ENCODE data around the gene SLC22A16. TPM values are rescaled to one million over a fixed set of nuclear protein-coding genes. Genes with fewer than 3 reads are reported as not detected.

SLC22A16 gene
- total RNA-seq, 1 experiment from 2014 or later = not detected

DNA sequence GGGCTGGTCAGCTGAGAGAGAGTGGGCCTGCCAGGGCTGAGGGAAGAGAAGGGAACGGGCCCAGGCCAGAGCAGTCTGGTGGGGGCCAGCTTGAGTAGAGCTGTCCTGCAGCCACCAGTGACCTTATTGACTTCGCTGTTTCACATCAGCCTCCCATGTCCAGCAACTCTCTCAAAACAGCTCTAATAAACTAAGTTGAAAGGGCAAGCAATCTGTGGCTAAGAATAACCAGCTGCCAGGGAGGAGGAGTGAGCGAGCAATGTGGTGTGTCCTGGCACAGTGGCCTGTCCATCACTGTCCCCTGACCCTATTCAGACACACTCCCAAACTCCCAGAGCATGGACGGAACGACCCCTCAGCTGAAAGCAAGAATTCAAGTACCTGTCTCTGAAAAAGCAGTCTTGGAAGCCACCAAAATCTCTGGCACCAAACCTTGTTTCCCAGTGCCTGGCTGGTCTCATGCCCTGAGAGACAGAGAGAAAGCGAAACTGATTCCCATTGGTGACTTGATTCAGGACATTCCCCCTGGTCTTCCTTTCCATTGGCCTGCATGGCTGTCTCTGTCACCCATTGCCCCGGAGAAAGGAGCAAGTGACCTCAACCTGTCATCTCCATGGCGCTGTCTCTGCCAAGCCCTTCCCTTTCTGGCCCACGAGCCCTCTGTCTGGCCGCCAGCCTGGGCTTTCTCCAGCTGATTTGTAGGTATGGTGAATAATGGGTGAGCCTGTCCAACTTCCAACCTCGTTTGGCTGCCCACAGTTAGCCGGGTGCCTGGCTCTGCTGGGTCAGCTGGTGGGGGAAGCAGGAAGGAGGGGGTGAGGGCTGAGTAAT lies 61.1 kb downstream of the SLC22A16 start, which contains the start of gene DDO:
Gene DDO (minus strand): TSS at position 490 of the 831 bp plus-strand sequence. CDS start 2,113 bp downstream, outside the sequence.
- Histone ChIP-seq H3K4me1 (ENCODE audit: insufficient read depth, low read length) (no peaks in the 10 kb centered on the region), H3K9me2 (replicated peaks; ENCODE audit: low read length) (no peaks in the 10 kb centered on the region), H3K79me2 (ENCODE audit: low read length) (no peaks in the 10 kb centered on the region), H3K4me2 (ENCODE audit: low read length) (peak within 1 kb of the TSS; percentile 57), H2AFZ (ENCODE audit: low read length) (0 out of 2 replicates have a peak within 1 kb of the TSS, but pooled peaks have one; percentile 26), H3K36me3 (ENCODE audit: low read depth, low read length) (no peaks in the 10 kb centered on the region), H4K20me1 (ENCODE audit: low read length) (no peaks in the 10 kb centered on the region), H3K4me3 (ENCODE audit: low read length) (no peak within 1 kb of the TSS), H3F3A (ENCODE audit: low read length, unreplicated experiment) (no peaks in the 10 kb centered on the region), H3K9ac (ENCODE audit: low read length) (no peak within 1 kb of the TSS), H3K9me3 (ENCODE audit: low read length) (no peaks in the 10 kb centered on the region), H3K27ac (ENCODE audit: low read length) (no peak within 1 kb of the TSS), H3K27me3 (ENCODE audit: low read length) (no peaks in the 10 kb centered on the region)
- no TSS peak for BruUV-seq (replicated peaks)
- TF ChIP-seq EZH2phosphoT487 (IDR thresholded peaks at IDR 0.05; ENCODE audit: borderline replicate concordance, low read length) (no peak), EZH2 (IDR thresholded peaks at IDR 0.05; ENCODE audit: low read length, unreplicated experiment) (no peak)
- TF ChIP-seq, protein P1, sequence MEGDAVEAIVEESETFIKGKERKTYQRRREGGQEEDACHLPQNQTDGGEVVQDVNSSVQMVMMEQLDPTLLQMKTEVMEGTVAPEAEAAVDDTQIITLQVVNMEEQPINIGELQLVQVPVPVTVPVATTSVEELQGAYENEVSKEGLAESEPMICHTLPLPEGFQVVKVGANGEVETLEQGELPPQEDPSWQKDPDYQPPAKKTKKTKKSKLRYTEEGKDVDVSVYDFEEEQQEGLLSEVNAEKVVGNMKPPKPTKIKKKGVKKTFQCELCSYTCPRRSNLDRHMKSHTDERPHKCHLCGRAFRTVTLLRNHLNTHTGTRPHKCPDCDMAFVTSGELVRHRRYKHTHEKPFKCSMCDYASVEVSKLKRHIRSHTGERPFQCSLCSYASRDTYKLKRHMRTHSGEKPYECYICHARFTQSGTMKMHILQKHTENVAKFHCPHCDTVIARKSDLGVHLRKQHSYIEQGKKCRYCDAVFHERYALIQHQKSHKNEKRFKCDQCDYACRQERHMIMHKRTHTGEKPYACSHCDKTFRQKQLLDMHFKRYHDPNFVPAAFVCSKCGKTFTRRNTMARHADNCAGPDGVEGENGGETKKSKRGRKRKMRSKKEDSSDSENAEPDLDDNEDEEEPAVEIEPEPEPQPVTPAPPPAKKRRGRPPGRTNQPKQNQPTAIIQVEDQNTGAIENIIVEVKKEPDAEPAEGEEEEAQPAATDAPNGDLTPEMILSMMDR (conservative IDR thresholded peaks at IDR 0.05; ENCODE audit: low read depth, low read length) = no peak
- ATAC-seq (peak; percentile 22; the same call in 1 of the 2 replicates), DNase-seq (peak; percentile 2)
- CTCF ChIA-PET = no interaction called here
- POLR2A ChIA-PET (ENCODE audit: unreplicated experiment) = no interaction called here
- intact Hi-C loops (cut with micrococcal nuclease) = no loop called here

DNA sequence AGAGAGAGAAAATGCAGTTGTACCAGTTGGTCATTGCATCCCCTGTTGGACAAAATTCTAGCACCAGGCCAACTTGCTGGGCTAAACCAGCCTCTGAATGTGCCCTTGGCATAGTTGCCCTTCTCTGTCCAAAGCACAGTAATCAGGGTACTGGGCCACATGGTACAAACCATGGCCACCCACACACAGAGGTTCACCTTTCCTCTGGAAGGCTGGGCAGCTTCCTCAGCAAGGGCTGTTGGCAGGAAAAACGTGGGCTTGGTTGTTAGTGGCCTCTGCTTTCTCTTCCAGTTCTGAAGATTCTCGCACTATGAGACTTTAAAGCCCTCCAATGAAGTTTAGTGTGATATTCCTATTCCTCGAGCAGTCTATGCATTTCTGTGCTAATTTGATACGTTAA lies 61.7 kb downstream of the SLC22A16 start:
- Histone ChIP-seq H3K4me2 (ENCODE audit: low read length) (no peak overlapping the region), H3K36me3 (ENCODE audit: low read depth, low read length) (no peaks in the 10 kb centered on the region), H3K9me2 (replicated peaks; ENCODE audit: low read length) (no peaks in the 10 kb centered on the region), H3K79me2 (ENCODE audit: low read length) (no peaks in the 10 kb centered on the region), H2AFZ (ENCODE audit: low read length) (no peak overlapping the region), H3K27me3 (ENCODE audit: low read length) (no peaks in the 10 kb centered on the region), H3K4me3 (ENCODE audit: low read length) (no peak overlapping the region), H3K4me1 (ENCODE audit: insufficient read depth, low read length) (no peaks in the 10 kb centered on the region), H3K9ac (ENCODE audit: low read length) (no peak overlapping the region), H4K20me1 (ENCODE audit: low read length) (no peaks in the 10 kb centered on the region), H3K9me3 (ENCODE audit: low read length) (no peaks in the 10 kb centered on the region), H3K27ac (ENCODE audit: low read length) (no peak overlapping the region), H3F3A (ENCODE audit: low read length, unreplicated experiment) (no peaks in the 10 kb centered on the region)
- ATAC-seq (no peak), DNase-seq (no peak)
- TF ChIP-seq EZH2 (IDR thresholded peaks at IDR 0.05; ENCODE audit: low read length, unreplicated experiment) = no peak
- TF ChIP-seq, protein P1 (conservative IDR thresholded peaks at IDR 0.05; ENCODE audit: low read depth, low read length) = no peak
- TF ChIP-seq EZH2phosphoT487 (IDR thresholded peaks at IDR 0.05; ENCODE audit: borderline replicate concordance, low read length) = no peak
- intact Hi-C loops (cut with micrococcal nuclease) = no loop called here
- ChIA-PET CTCF (no interaction called here), POLR2A (ENCODE audit: unreplicated experiment) (no interaction called here)
- no TSS peak for BruUV-seq (replicated peaks)

DNA sequence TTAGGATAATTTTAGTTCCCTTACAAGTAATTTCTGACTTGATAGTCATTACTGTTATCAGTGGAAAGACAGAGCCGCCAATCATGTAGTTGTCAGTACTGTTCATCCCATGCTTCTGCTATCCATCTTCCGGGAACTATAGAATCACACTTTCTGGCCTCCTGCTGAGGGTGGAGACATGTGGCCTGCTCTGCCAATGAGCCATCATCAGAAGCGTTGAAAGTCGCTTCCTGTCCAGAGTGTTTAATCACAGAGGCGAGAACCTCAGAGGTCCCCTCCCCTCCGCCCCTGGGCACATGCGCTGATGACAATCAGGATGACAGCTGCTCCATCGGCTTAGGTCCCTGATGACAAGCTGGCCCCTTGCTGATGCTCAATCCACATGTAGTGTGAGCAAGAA lies 64.1 kb downstream of the SLC22A16 start:
- Histone ChIP-seq H3K9ac (ENCODE audit: low read length) (no peak overlapping the region), H3K36me3 (ENCODE audit: low read depth, low read length) (no peaks in the 10 kb centered on the region), H3K9me3 (ENCODE audit: low read length) (no peaks in the 10 kb centered on the region), H4K20me1 (ENCODE audit: low read length) (no peaks in the 10 kb centered on the region), H3F3A (ENCODE audit: low read length, unreplicated experiment) (no peaks in the 10 kb centered on the region), H3K9me2 (replicated peaks; ENCODE audit: low read length) (no peaks in the 10 kb centered on the region), H3K4me3 (ENCODE audit: low read length) (no peak overlapping the region), H2AFZ (ENCODE audit: low read length) (no peak overlapping the region), H3K4me2 (ENCODE audit: low read length) (no peak overlapping the region), H3K79me2 (ENCODE audit: low read length) (no peaks in the 10 kb centered on the region), H3K27me3 (ENCODE audit: low read length) (peaks cover 10% of the 10 kb centered on the region; the same call in 1 of the 2 replicates), H3K4me1 (ENCODE audit: insufficient read depth, low read length) (no peaks in the 10 kb centered on the region), H3K27ac (ENCODE audit: low read length) (no peak overlapping the region)
- ATAC-seq (no peak), DNase-seq (no peak)
- intact Hi-C loops (cut with micrococcal nuclease) = no loop called here
- no TSS peak for BruUV-seq (replicated peaks)
- CTCF ChIA-PET = no interaction called here
- TF ChIP-seq, protein P1 (conservative IDR thresholded peaks at IDR 0.05; ENCODE audit: low read depth, low read length) = no peak
- TF ChIP-seq EZH2phosphoT487 (IDR thresholded peaks at IDR 0.05; ENCODE audit: borderline replicate concordance, low read length) = no peak
- no peak for TF ChIP-seq EZH2 (IDR thresholded peaks at IDR 0.05; ENCODE audit: low read length, unreplicated experiment)
- POLR2A ChIA-PET (ENCODE audit: unreplicated experiment) = no interaction called here

Data from PC-3 (cell line).